ENCODE results near the gene CSTPP1. TPM values are rescaled to one million over a fixed set of nuclear protein-coding genes. Genes with fewer than 3 reads are reported as not detected.

The CSTPP1 gene
- total RNA-seq, 6 experiments from 2014 or later: 3.3 to 7.5 (median 4.6) TPM

DNA sequence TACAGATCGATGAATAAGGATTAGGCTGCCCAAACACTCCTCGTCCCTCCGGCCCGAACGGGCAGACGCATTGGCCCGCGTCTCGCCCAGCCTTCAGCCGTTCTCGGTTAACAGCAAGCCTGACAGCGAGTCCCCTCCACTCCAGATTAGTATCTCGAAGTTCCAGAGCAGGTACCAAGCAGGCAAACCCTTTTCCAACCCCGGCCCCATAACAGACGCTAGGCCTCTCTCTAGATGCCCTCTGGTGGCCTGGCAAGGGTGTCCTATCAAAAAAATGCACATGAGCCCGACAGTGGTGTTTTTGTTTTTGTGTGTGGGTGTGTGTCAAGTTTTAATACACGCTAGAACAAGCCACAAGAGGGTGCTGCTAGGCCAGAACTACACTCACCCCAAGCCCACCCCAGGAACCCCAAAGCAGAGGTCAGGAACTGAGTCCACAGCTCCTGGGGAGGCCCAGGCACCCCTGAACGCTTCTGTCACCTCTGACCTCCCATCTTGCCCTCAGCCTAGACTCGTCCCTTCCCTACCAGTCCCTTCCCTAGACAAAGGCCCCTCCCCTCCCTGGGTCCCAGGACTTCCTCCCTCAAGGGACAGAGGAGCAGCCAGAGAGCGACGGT is 240.8 kb downstream of the CSTPP1 start:
- Histone ChIP-seq H3K4me1 (peaks cover 0 to 48% (median 11%) of the 10 kb centered on the region in 4 donors), H3K27ac (peak overlapping the region; percentile 96 to 98 (median 96)), H3K9me3 (no peaks in the 10 kb centered on the region), H3K4me3 (peak overlapping the region; percentile 77 to 97 (median 92)), H3K27me3 (no peaks in the 10 kb centered on the region), H3K36me3 (peaks cover 0 to 23% (median 8%) of the 10 kb centered on the region in 4 donors)
- DNase-seq: peak in 2 of 3 donors; percentile 61 to 82
- WGBS (ENCODE audit: insufficient coverage, low coverage, low lambda C conversion rate, missing lambda C conversion rate): 1% methylated on average over 20 of the region's 21 CpGs
- intact Hi-C loops (cut with DNase I): no loop called here
- TF ChIP-seq, protein P1, sequence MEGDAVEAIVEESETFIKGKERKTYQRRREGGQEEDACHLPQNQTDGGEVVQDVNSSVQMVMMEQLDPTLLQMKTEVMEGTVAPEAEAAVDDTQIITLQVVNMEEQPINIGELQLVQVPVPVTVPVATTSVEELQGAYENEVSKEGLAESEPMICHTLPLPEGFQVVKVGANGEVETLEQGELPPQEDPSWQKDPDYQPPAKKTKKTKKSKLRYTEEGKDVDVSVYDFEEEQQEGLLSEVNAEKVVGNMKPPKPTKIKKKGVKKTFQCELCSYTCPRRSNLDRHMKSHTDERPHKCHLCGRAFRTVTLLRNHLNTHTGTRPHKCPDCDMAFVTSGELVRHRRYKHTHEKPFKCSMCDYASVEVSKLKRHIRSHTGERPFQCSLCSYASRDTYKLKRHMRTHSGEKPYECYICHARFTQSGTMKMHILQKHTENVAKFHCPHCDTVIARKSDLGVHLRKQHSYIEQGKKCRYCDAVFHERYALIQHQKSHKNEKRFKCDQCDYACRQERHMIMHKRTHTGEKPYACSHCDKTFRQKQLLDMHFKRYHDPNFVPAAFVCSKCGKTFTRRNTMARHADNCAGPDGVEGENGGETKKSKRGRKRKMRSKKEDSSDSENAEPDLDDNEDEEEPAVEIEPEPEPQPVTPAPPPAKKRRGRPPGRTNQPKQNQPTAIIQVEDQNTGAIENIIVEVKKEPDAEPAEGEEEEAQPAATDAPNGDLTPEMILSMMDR (IDR thresholded peaks at IDR 0.05): peak; percentile 64 to 73 (median 70)
- TF ChIP-seq POLR2A (IDR thresholded peaks at IDR 0.05): no peak
- ATAC-seq: peak; percentile 67 to 79 (median 75)

DNA sequence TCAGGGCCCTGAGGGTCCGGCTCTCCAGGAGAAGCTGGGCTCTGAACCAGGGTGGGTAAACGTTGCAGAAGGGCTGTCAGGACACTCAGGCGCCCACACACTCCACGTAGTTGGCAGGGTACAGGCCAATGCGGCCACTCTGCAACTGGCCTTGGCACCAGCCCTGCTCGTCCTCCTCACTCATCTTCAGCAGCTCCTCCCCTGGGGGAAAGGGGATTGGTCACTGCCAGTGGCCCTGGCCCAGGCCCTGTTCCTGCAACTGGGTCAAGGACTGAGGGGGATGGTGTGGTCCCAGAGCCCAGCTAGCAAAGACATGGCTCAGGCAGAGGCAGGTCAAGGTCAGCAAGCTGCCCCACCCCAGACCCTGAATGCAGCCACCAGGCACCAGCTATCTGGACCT is 241.3 kb downstream of the CSTPP1 start:
- peak; percentile 64 to 89 (median 89) for DNase-seq
- WGBS (ENCODE audit: insufficient coverage, low coverage, low lambda C conversion rate, missing lambda C conversion rate): 38% methylated on average over 4 of the region's 6 CpGs
- Histone ChIP-seq H3K4me1 (peaks cover 0 to 43% (median 11%) of the 10 kb centered on the region in 4 donors), H3K4me3 (peak overlapping the region in 2 of 3 donors; percentile 92 to 97), H3K36me3 (peaks cover 0 to 18% (median 5%) of the 10 kb centered on the region in 4 donors), H3K27ac (peak overlapping the region; percentile 96 to 98 (median 96)), H3K27me3 (no peaks in the 10 kb centered on the region), H3K9me3 (no peaks in the 10 kb centered on the region)
- TF ChIP-seq POLR2A (IDR thresholded peaks at IDR 0.05): no peak
- TF ChIP-seq, protein P1 (IDR thresholded peaks at IDR 0.05): no peak
- peak; percentile 29 to 55 (median 48) for ATAC-seq
- intact Hi-C loops (cut with DNase I): no loop called here

DNA sequence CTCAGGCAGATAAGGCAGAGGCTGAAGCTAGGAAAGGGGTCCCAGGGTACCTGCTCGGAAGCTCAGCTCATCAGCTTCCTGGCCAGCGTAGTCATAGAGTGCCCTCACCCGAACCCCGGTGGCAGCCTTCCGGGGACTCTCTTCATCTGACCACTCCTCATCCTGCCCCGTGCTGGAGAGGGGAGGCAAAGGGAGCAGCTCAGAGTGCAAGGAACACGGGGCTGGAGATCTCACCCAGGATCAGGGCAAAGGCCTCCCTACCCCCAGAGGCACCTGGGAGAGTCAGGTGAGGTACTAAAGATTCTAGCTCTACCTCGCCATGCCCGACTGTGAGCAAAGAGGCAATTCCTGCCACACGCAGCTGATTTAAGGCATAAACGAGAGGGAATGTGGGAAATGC is 241.8 kb downstream of the CSTPP1 start:
- ATAC-seq: peak in 1 of 4 donors; percentile 2
- no peaks in the 10 kb centered on the region for H3K27me3 ChIP-seq
- no peaks in the 10 kb centered on the region for H3K9me3 ChIP-seq
- H3K36me3 ChIP-seq: peaks cover 0 to 13% (median 3%) of the 10 kb centered on the region in 4 donors
- peaks cover 0 to 38% (median 11%) of the 10 kb centered on the region in 4 donors for H3K4me1 ChIP-seq
- TF ChIP-seq, protein P1 (IDR thresholded peaks at IDR 0.05): no peak
- no peak for TF ChIP-seq POLR2A (IDR thresholded peaks at IDR 0.05)
- intact Hi-C loops (cut with DNase I): no loop called here
- peak overlapping the region in 1 of 3 donors; percentile 92 for H3K4me3 ChIP-seq
- peak overlapping the region in 2 of 3 donors; percentile 96 to 98 for H3K27ac ChIP-seq
- 32% methylated on average over 5 of the region's 11 CpGs for WGBS (ENCODE audit: insufficient coverage, low coverage, low lambda C conversion rate, missing lambda C conversion rate)
- no peak for DNase-seq

DNA sequence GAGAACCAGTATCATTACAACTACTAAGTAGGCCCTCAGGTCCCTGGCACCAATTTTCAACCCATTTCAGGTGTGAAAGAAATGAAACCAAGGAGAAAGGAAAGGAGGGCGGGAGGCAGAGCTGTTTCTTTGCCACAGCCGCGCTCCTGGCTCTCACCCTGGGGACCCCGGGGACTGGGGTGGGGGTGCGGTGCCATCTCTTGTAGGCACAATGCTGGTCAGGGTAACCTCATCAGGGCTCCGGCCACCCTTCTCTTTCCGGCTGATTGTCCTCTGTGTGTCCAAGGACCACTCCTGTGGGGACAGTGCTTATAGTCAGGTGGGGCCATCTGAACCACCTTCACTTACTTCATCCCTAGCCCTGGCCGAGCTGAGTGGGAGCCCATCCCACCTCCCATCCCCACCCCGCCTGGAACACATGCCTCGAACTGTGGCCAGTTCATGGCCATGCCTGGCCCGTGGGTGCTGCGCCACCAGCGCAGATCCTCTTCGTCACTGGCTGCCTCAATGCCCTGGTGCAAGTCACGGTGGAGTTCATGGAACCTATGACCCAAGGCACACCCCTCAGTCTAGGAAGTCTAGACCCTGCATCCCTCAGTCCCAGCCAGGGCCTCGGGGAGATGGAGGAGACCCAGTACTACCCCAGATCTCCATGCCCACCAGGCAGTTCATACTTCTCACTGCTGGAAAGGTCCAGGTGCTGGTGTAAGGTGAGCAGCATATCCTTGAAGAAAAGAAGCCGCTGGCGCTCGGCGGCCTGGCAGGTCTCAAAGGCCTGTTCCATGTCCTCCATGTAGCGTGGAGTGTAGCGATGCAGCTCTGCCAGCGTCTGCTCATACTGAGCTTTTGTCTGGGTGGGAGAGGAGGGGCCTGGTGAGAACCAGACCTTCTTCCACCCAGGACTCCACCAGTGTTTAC is 242.4 kb downstream of the CSTPP1 start:
- Histone ChIP-seq H3K27ac (peak overlapping the region in 2 of 3 donors; percentile 96 to 98), H3K4me1 (peaks cover 0 to 35% (median 12%) of the 10 kb centered on the region in 4 donors), H3K9me3 (no peaks in the 10 kb centered on the region), H3K36me3 (peaks cover 0 to 6% (median 0%) of the 10 kb centered on the region in 4 donors), H3K27me3 (no peaks in the 10 kb centered on the region), H3K4me3 (no peak overlapping the region)
- DNase-seq (no peak), ATAC-seq (no peak)
- WGBS (ENCODE audit: insufficient coverage, low coverage, low lambda C conversion rate, missing lambda C conversion rate): 92% methylated on average over 4 of the region's 23 CpGs
- TF ChIP-seq, protein P1 (IDR thresholded peaks at IDR 0.05): no peak
- no peak for TF ChIP-seq POLR2A (IDR thresholded peaks at IDR 0.05)
- intact Hi-C loops (cut with DNase I): no loop called here

Measured in right lobe of liver (tissue), 6 donors.